SH-SY5Y (cell line): ENCODE results near the gene KRTAP9-8.
"Not testable (repeated sequence)": the region's sequence is repeated elsewhere in the genome, so short reads cannot be mapped to it uniquely, and the experiment has no call there.

Experiments
- GATA2 ChIP-seq: IDR thresholded peaks from 2 replicates; pipeline ENCODE4 v1.6.1; 2011; ENCODE audit warnings: mild to moderate bottlenecking, low read depth, low read length
- GATA3 ChIP-seq: IDR thresholded peaks from 2 replicates; pipeline ENCODE4 v1.6.1; 2011; ENCODE audit warnings: low read depth, mild to moderate bottlenecking, low read length, moderate library complexity

Gene KRTAP9-8, protein sequence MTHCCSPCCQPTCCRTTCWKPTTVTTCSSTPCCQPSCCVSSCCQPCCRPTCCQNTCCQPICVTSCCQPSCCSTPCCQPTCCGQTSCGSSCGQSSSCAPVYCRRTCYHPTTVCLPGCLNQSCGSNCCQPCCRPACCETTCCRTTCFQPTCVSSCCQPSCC

DNA sequence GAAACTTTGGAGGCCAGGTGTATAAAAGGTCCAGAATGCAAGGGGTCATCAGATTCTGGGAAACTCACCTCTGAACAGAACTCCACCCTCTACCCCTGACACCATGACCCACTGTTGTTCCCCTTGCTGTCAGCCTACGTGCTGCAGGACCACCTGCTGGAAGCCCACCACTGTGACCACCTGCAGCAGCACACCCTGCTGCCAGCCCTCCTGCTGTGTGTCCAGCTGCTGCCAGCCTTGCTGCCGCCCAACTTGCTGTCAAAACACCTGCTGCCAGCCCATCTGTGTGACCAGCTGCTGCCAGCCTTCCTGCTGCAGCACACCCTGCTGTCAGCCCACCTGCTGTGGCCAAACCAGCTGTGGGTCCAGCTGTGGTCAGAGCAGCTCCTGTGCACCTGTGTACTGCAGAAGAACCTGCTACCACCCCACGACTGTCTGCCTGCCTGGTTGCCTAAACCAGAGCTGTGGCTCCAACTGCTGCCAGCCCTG lies at the start of gene KRTAP9-8:
Gene KRTAP9-8, plus strand, starts transcription at position 51 of the 489 bp plus-strand sequence. Its CDS starts 53 bp downstream, at position 104.
- not testable (repeated sequence) for TF ChIP-seq GATA2, GATA3

DNA sequence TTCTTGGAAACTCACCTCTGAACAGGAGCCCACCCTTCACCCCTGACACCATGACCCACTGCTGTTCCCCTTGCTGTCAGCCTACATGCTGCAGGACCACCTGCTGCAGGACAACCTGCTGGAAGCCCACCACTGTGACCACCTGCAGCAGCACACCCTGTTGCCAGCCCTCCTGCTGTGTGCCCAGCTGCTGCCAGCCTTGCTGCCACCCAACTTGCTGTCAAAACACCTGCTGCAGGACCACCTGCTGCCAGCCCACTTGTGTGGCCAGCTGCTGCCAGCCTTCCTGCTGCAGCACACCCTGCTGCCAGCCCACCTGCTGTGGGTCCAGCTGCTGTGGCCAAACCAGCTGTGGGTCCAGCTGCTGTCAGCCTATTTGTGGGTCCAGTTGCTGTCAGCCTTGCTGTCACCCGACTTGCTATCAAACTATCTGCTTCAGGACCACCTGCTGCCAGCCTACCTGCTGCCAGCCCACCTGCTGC lies 47.9 kb upstream of the KRTAP9-8 start, which contains the start of gene KRTAP9-1:
Gene KRTAP9-1, plus strand, starts transcription at position 51 of the 482 bp plus-strand sequence. Its CDS starts 0 bp downstream, at position 51.
- TF ChIP-seq GATA2, GATA3: not testable (repeated sequence)

DNA sequence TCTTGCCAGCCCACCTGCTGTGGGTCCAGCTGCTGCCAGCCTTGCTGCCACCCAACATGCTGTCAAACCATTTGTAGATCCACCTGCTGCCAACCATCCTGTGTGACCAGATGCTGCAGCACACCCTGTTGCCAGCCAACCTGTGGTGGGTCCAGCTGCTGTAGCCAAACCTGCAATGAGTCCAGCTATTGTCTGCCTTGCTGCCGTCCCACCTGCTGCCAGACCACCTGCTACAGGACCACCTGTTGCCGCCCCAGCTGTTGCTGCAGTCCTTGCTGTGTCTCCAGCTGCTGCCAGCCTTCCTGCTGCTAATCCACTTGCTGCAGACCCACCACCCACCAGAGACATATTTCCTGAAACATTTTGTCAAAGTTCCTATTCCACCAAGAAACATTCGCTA lies 47.5 kb upstream of the KRTAP9-8 start:
- no peak for TF ChIP-seq GATA3
- TF ChIP-seq GATA2, result no peak

DNA sequence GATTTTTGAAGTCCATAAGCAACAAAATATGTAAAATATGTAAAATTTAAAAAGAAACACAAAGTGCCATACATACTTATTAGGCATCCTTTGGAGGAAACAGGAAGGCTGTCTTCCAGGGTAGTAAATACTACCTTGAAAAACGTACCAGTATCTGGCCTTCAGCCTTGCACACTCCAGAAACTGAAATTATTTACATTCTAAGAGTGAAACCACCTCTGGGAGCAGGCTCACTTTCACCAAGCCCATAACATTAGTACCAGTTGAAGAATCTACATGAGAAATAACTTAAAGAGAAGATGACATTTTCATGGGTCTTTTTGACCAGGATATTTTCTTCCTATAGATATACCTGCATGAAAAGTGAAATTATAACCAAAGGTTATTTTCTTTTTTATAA lies 41.7 kb upstream of the KRTAP9-8 start:
- TF ChIP-seq GATA2 (no peak), GATA3 (no peak)

DNA sequence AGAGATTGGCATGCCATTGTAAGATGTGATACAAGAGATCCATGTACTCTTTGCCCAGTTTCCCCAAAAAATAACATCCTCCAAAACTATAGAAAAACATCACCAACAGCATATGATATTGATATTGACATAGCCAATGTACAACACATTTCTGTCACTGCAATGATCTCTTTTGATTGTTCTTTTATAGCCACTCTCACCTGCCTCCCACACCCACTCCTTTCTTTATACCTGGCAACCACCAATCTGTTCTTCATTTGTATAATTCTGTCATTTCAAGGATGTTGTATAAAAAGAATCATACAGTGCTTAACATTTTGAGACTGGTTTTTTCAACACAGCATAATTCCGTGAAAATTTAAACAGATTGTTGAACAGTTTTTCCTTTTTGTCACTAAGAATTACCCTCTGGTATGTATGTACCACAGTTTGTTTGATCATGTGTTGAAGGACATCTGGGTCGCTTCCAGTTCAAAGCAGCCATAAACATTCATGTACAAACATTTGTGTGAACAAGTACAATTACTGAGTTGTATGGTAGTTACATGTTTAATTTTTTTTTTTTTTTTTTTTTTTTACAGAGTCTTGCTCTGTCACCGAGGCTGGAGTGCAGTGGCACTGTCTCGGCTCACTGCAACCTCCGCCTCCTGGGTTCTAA lies 38.2 kb upstream of the KRTAP9-8 start:
- no peak for TF ChIP-seq GATA2
- no peak for TF ChIP-seq GATA3

DNA sequence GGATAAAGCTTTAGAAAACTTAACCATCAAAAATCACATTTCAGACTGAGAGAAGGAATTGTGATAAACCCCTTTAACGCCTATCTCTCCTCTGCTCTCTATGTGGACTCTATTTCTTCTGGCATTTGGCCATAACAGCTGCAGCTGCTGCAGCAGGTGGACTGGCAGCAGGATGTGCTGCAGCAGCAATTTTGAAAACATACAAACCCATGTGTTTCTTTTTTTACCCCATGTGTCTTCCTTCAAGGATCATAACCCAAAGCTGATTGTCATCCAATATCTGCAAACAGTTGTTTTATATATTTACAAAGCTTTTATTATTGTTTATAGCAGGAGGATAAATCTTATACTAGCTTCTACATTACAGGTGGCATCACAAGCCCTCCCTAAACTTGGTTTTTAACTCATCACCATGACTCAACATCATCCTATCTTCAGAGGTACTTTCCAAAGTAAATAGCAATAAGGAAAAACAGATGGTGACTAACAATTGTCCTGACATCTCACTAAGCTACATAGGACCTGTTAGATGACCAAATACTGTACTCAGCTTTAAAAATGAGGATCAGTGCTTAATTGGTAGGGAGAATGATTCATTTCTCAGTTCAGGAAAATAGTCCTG lies 25.8 kb upstream of the KRTAP9-8 start:
- TF ChIP-seq GATA2, result no peak
- TF ChIP-seq GATA3, result no peak

DNA sequence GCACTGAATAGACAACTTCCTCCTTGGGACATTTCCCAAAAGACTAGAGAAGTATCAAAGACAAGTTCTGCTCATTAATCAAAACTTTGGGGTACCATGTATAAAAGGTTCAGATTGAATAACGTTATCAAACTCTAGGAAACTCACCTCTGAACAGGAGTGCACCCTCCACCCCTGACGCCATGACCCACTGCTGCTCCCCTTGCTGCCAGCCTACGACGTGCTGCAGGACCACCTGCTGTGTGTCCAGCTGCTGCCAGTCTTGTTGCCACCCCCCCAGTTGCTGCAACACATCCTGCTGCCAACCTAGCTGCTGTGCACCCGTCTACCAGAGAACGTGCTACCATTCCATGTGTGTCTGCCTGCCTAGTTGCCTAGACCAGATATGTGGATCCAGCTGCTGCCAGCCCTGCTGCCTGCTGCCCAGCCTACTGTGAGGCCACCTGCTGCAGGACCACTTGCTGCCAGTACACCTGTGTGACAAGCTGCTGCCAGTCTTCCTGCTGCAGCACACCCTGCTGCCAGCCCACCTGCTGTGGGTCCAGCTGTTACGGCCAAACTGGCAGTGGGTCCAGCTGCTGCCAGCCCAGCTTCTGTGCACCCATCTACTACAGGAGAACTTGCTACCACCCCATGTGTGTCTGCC lies 25.2 kb upstream of the KRTAP9-8 start:
- TF ChIP-seq GATA3 (no peak), GATA2 (no peak)

DNA sequence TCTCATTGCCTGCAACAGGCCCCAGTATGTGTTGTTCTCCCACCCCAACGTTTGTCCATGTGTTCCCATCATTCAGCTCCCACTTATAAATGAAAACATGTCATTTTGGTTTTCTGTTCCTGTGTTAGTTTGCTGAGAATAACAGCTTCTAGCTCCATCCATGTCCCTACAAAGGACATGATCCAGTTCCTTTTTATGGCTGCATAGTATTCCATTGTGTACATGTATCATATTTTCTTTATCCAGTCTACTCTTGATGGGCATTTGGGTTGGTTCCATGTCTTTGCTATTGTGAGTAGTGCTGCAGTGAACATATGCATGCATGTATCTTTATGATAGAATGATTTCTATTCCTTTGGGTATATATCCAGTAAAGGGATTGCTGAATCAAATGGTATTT lies 22.1 kb upstream of the KRTAP9-8 start:
- TF ChIP-seq GATA3 (no peak), GATA2 (no peak)

DNA sequence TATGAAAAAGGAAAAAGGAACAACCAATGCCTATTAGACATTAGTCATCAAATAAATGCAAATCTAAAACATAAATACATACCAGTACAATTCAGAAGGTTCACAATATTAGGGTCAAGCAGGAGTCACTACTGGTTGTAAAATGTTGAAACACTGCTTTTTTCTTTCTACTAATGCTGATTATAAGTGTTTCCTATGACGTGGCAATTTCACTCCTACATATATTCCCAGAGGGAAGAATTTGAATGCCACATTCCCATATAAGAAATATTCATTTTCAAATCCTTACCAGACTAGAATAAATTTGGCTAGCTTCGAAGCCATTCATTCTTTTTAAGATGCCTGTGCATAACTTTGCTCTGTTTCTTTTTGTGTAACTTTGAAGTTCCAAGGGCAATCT lies 14.0 kb upstream of the KRTAP9-8 start:
- TF ChIP-seq GATA3 (no peak), GATA2 (no peak)

DNA sequence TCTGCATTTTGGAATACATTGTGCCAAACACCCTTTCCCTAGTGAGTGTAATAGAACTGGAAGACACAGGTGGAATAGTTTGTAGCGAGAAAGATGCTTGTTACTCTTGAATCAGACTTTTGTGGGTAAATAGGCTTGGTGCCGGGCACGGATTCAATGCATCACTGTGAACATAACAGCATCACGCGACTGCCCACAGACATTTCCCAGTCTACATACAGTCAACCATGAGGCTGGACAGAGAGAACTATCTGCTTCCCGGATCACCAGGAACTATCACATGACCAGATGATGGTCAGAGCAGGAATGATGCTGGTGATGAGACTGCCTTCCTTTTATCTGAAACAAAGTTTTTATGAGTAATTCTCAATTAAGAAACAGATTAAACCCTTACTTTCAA lies 11.7 kb upstream of the KRTAP9-8 start:
- TF ChIP-seq GATA3 (no peak), GATA2 (no peak)

DNA sequence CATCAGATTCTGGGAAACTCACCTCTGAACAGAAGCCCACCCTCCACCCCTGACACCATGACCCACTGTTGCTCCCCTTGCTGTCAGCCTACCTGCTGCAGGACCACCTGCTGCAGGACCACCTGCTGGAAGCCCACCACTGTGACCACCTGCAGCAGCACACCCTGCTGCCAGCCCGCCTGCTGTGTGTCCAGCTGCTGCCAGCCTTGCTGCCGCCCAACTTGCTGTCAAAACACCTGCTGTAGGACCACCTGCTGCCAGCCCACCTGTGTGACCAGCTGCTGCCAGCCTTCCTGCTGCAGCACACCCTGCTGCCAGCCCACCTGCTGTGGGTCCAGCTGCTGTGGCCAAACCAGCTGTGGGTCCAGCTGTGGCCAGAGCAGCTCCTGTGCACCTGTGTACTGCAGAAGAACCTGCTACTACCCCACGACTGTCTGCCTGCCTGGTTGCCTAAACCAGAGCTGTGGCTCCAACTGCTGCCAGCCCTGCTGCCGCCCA lies 11.2 kb upstream of the KRTAP9-8 start, which contains the start of gene KRTAP9-2:
Gene KRTAP9-2, plus strand, starts transcription at position 51 of the 498 bp plus-strand sequence. Its CDS starts 7 bp downstream, at position 58.
- not testable (repeated sequence) for TF ChIP-seq GATA3, GATA2

DNA sequence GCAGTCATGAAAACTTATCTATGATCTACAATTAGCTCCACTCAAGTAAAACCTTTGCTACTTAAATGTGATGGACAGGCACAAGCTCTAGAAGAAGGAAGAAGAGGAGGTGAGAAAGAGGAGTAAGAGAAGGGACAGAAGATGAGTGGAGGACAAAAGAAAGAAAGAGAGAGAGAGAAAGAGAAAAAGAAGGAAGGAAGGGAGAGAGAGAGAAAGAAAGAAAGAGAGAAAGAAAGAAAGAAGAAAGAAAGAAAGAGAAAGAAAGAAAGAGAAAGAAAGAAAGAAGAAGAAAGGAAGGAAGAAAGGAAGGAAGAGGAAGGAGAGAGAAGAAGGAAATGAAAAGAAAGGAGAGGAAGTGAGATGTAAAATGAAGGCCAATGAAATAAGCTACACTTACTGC lies 7.7 kb upstream of the KRTAP9-8 start:
- TF ChIP-seq GATA3 (no peak), GATA2 (no peak)

DNA sequence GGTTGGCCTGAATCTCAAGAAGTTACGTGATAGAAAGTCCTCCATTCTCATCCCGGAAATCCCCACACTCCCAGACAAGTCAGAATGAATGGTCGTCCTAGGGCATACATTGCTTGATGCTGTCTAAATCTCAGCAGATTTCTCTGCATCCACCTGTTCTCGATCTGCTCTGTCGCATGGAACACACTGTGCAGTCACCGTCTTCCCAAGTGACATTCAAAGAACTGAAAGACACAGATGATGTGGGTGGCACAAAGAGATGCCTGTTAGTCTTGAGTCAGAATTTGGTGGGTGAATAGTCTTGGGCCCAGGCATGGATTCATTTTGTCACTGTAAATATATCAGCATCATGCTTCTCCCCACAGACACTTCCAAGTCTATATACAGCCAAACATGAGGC lies 6.1 kb upstream of the KRTAP9-8 start:
- TF ChIP-seq GATA3 (no peak), GATA2 (no peak)

DNA sequence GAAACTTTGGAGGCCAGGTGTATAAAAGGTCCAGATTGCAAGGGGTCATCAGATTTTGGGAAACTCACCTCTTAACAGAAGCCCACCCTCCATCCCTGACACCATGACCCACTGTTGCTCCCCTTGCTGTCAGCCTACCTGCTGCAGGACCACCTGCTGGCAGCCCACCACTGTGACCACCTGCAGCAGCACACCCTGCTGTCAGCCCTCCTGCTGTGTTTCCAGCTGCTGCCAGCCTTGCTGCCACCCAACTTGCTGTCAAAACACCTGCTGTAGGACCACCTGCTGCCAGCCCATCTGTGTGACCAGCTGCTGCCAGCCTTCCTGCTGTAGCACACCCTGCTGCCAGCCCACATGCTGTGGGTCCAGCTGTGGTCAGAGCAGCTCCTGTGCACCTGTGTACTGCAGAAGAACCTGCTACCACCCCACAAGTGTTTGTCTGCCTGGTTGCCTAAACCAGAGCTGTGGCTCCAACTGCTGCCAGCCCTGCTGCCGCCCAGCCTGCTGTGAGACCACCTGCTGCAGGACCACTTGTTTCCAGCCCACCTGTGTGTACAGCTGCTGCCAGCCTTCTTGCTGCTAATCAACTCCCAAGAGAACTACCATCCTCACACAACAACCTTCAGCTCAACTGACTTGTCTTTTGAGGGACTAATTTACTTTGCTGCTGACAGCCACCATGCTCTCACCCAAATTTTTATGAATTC lies 5.2 kb upstream of the KRTAP9-8 start, which contains the start of gene KRTAP9-3:
Gene KRTAP9-3, plus strand, starts transcription at position 51 of the 707 bp plus-strand sequence. Its CDS starts 53 bp downstream, at position 104.
- not testable (repeated sequence) for TF ChIP-seq GATA2, GATA3
